ENCODE data around the gene C16orf86.

Gene C16orf86

DNA sequence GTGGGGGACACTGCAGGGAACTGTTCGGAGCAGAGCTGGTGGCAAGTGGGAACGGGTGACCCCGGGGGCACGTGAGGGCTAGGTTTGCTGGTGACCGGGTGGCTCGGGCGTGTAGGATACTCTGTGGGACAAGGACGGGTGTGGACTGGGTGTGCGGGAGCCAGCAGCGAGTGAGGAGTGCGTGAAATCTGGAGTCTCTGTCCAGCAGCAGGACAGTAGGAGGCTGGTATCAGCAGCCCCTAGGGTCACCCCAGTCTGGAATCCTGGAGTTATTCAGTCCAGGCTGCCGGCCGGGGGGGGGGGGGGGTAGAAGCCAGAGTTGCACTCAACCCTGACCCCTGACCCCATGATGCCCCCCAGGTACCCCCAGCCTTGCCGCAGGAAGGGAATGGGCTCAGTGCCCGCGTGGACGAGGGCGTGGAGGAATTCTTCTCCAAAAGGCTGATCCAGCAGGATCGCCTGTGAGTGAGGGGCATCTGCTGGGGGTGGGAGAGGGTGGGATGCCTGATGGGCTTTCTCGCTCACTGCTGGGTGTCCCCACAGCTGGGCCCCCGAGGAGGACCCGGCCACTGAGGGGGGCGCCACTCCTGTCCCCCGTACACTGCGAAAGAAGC is 12.7 kb upstream of the C16orf86 start:
- DNase-seq (ENCODE audit: low read depth) = no peak

- no peak for DNase-seq (ENCODE audit: low read depth)
Measured at GRCh38 chr16:67654403-67654911, 12.2 kb upstream of the C16orf86 start.

DNA sequence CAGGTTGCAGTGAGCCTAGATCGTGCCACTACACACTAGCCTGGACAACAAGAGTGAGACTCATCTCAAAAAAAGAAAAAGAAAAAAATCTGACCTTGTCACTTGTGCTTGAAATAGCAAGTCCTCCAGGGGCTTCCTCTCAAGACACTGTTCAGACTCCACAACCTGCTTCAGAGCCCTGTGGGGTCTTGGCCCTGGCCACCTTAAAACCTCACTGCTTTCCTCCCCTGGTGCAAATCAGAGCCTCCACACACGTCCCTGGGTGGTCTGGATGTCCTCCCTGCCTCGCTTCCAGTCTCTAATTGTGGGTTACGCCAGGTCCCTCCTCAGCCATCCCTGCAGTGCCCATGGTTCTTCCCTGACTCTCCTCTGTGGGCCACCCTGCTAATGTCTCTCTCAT is 11.3 kb upstream of the C16orf86 start:
- no peak for DNase-seq (ENCODE audit: low read depth)

GRCh38 chr16:67656344-67657016 is 10.1 kb upstream of the C16orf86 start:
- DNase-seq (ENCODE audit: low read depth) = no peak

DNA sequence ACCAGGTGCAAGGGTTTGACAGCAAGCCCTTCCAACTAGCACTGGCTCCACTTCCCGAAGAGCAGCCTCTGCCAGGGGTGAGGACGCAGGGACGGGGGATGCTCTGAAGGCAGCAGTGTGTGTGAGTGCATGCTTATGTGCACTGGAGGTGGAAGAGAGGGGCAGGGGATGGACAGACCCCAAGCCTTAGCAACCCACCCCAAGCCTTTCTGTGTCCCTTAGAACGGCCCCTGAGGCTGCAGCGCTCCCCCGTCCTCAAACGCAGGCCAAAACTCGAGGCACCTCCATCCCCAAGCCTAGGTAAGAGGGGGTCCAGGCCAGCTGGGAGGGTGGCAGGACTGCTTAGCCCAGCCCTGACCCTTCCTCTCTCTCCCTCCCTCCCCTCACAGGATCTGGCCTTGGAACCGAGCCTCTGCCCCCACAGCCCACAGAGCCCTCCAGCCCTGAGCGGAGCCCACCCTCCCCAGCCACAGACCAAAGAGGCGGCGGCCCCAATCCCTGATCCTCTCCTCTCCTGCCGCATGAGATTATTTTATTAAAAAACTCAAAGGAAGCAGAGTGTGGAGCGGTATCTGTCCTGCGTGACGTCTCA is 9.5 kb upstream of the C16orf86 start:
- no peak for DNase-seq (ENCODE audit: low read depth)

DNA sequence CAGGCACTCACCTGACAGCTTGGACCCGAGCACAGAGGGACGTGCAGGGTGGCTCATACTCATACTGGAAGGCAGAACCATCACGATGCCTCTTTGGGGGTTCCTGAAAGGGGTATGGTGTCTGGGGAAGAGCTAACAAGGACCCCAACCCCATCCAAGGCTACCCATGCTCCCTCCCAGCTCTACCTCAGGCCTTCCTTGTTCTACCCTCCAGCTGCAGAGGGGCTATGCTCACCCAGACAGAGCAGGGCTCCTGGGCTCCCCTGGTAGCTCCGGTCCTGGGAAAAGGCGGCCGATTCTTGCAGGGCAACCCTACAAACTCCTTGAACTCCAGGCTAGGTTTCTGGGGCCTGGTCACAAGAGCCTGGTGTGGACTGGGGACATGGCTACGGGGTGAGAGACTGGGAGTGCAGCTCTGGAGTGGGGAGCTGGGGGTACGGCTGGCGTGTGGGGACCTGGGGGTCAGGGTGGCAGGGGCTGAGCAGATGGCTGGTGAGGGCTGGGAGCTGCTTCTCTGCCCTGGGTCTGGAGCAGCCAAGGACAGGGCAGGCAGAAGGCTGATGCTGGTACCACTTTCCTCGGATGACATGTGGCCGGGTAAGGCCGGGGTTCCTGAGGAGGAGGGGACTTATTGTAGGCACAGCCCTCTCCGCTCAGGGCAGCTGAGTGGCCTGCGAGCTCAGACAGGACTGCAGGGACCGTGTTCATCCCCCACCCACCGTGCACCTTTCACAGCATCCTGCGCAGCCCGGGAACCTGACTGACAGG is 8.7 kb upstream of the C16orf86 start:
- no peak for DNase-seq (ENCODE audit: low read depth)

GRCh38 chr16:67658849-67659674 is 7.6 kb upstream of the C16orf86 start:
- no peak for DNase-seq (ENCODE audit: low read depth)

DNA sequence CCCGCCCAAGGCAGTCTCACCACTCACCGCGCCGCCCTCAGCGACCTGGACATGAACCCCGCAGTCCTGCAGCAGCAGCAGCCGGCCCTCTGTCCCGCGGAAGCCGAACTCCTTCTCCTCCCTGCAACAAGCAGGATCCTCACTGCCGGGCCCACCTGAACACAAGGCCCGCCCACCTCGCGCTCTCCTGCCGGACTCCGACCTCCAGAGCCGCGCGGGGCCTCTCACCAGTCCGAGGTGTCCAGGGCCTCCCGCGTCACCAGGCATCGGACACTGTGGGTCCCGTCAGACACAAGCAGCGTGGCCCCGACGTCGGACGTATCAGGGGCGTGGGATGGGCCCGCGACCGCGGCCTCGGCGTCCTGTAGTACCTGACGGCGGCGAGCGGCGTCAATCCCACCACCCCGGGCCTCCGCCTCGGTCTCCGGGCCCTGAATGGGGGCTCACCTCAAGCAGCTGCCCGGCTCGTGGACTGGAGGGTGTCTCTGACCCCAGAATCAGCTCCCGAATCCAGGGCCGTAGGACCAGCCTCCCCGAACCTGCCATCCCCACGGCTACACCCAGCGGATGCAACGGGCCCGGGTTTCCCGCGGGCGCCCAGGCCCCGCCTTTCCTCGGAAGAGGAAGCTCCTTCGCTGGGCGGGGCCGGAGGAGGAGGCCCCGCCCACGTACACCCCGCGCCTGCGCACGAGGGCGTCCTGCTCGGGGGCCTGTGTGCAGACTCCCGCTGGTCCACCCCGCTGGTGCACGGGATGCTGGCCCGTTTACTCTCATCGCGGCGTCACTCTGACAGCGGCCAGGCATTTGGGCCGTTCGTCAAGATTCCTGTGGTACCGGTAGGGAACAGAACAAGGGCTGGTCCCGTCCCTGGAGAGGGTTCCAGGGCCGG is 6.7 kb upstream of the C16orf86 start, which contains the start of gene ACD:
ACD (minus strand) TSS at position 586 of the 889 bp plus-strand sequence; CDS start at position 546, 40 bp downstream.
- DNase-seq (ENCODE audit: low read depth) = peak; percentile 75

- DNase-seq (ENCODE audit: low read depth) = peak; percentile 95
Measured at GRCh38 chr16:67660564-67661028, 6.0 kb upstream of the C16orf86 start, which contains the start of gene PARD6A. TSS of gene PARD6A (plus strand) at chr16:67660960. CDS start at chr16:67661039, 79 bp downstream.

DNA sequence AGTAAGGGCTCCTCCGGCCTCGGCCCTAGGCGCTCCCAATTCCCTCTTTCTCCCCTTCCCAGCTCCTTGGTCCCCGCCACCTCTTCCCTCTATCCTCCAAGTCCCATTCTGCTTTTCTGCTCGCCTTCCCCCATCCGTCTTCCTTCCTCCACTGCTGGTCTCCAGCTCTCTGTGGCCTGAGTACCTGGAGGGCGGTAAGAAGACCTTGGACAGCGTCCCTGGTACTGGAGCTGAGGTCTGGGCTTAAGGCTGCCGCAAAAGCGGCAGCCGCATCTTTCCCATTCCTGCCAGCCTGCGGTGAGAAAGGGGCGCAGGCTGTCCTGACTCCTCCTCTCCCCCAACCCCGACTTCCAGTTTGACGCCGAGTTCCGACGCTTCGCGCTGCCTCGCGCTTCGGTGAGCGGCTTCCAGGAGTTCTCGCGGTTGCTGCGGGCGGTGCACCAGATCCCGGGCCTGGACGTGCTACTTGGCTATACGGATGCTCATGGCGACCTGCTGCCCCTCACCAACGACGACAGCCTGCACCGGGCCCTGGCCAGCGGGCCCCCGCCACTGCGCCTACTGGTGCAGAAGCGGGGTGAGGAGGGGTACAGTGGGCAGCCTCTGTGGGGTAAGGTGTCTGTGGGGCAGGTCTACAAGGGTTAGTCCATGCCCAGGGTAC is 5.4 kb upstream of the C16orf86 start:
- no peak for DNase-seq (ENCODE audit: low read depth)

GRCh38 chr16:67661886-67662652 is 4.5 kb upstream of the C16orf86 start:
- DNase-seq (ENCODE audit: low read depth) = no peak

- no peak for DNase-seq (ENCODE audit: low read depth)
Measured at GRCh38 chr16:67662653-67663010, 4.0 kb upstream of the C16orf86 start.

- no peak for DNase-seq (ENCODE audit: low read depth)
Measured at GRCh38 chr16:67663151-67663876, 3.3 kb upstream of the C16orf86 start.

DNA sequence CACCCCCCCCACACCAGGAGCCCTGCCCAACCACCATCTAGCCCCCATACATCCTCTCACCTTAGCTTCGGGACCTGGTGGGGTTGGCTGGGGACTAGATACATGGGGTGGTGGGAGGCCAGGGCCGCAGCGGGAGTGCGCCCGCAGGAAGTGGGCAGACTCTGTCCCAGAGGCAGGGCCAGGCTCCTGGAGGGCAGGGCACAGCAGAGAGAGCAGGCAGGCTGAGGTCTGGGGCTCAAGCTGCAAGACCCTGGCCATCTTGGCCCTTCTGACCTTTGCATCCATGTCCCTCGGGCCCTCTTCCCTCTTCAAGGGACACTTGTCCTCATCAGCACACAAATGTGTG is 2.8 kb upstream of the C16orf86 start:
- DNase-seq (ENCODE audit: low read depth) = no peak

DNA sequence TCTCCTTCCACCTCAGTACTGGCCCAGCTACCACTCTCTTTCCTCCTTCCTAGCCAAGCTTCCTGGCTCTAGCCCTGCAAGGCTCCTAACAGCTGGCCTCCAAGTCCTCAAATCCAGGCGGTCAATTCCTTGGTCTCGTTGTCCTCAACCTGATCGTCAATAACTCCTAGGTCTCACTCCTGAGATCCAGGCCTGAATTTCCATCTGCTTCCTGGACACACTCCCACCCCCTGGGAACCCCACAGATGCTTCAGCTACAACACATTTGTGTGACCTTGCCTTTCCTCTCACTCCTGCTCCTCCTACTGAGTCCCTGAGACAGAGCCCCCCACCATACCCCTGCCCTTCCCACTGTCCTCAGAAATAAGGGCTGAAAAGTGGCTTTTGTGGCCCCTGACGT is 2.4 kb upstream of the C16orf86 start:
- DNase-seq (ENCODE audit: low read depth) = no peak

DNA sequence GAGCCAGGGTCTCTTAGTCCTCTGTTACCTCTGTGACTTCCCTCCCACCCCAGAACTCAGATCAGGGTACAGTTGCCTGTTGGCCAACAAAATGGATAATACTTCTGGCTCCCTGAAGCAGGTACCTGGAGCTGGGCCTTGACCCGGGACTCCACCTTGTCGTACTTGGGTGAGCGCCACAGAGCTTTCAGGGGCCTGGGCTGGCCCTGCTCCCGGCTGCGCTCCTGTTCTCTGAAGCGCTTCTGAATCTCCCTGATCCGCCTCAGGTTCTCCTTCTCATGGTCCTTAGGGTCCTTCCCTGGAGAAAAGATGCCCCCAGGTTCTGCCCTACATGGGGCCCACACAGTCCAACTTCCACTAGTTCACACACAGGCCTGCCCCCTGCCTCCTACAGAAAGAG is 1.7 kb upstream of the C16orf86 start:
- DNase-seq (ENCODE audit: low read depth) = no peak

DNA sequence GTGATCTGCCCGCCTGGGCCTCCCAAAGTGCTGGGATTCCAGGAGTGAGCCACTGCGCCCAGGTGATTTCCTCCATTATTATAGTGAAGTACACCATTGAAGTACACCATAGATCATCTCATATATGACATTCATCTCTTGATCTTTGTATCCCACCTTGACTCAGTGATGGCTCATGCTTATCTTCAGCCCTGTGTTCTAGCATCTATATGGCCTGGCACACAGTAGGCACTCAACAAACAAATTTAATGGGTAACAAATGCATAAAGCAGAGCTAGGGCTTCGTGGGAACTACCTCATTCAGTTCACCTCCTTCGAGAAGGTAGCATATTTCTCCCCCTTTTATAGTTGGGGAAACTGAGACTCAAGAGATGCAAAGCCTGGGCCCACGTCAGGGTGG is 1.0 kb upstream of the C16orf86 start:
- DNase-seq (ENCODE audit: low read depth) = no peak

DNA sequence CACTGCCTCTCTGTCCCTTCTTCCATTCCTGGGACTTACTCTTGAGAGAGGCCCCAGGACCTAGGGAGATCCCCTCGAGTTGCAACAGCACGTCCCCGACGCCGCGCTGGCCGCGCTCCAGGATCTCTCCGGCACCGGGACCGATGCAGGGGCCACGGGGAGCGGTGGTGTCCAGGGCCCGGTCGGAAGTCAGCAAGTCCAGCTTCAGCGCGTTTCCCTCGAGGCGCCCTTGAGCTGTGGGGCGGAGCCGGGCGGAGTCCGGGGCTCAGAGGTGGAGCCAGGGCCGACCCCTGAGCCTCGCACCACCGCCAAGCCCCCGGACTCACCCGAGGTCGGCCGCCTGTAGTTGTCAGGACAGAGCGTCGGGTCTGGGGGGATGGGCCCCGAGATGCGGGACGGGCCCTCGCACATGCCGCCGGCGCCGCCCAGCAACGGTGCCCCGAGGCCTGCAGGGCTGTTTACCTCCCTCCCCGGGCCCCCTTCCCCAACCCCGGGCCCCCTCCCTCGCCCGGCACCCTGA is 522 bp upstream of the C16orf86 start:
- no peak for DNase-seq (ENCODE audit: low read depth)
